HT1080 (cell line): ENCODE measurements around the gene GATA3. TPM values are rescaled to one million over a fixed set of nuclear protein-coding genes. Genes with fewer than 3 reads are reported as not detected.

ENCODE experiments used
- DNase-seq: peaks from one replicate; pipeline ENCODE4 v3.0.0-alpha.2; 2015; ENCODE audit warnings: low read depth
- total RNA-seq: library from RNA; depleted of rRNA; stranded (reverse); fragments of >200 nt; shearing (Covaris generic); gene quantifications from 2 replicates; pipeline ENCODE4 v1.2.3, GENCODE V29; 2014

Gene GATA3
- total RNA-seq, 1 experiment from 2014 or later, result 0.68 TPM

DNA sequence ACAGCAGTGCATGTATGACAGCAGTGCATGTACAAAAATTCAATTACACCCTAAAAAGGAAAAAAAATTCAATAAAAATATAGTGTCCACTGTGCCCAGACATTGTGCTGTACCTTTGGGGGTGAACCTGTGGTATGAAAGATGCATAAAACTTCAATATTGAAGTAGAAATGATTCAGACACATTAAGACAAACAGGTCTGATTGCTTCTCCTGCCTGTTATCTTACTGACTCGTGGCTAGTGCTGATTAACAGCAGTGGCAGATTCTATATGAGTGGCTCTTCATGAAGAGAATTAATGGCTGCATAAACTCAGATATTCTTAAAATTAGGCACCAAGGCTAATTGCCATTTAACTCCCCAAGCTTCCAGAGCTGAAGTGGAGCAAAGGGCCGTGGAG is 37.9 kb downstream of the GATA3 start:
- DNase-seq, result no peak

GRCh38 chr10:8095959-8096358 is 41.5 kb downstream of the GATA3 start:
- no peak for DNase-seq

DNA sequence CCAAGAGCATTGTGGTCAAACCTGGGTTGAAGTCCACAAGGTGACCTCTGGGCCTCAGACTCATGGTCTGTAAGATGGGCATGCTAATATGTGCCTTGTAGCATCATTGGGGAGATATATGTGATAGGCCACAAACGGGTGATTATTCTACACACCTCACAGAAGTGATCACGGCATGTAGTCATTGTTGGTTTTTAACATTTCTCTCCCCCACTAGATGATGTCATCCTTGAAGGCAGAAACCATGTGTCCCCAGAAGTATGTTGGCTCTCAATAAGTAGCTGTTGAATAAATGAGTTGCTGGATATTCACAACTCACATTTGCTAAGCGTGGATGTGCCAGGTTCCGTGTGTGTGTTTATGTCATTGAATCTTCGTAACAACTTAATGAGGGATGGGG is 42.4 kb downstream of the GATA3 start:
- no peak for DNase-seq

DNA sequence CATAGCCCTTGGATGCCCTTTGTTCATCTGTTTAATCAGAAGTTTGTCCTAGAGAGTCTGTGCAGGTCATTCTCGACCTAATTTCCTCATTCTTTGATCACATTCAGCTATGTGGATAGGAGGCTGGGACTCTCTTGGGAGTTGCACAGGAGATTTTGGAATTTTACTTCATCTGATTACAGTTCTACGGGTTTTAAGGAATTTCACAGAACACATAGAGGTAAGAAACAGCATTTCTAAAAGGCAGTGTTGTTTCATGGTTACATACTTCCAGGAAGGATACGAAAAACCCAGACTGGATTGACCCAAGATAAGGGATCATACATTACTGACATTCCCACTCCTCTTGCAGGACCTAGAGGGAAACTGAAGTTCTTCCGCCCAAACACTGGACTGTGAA is 45.9 kb downstream of the GATA3 start:
- DNase-seq, result no peak

DNA sequence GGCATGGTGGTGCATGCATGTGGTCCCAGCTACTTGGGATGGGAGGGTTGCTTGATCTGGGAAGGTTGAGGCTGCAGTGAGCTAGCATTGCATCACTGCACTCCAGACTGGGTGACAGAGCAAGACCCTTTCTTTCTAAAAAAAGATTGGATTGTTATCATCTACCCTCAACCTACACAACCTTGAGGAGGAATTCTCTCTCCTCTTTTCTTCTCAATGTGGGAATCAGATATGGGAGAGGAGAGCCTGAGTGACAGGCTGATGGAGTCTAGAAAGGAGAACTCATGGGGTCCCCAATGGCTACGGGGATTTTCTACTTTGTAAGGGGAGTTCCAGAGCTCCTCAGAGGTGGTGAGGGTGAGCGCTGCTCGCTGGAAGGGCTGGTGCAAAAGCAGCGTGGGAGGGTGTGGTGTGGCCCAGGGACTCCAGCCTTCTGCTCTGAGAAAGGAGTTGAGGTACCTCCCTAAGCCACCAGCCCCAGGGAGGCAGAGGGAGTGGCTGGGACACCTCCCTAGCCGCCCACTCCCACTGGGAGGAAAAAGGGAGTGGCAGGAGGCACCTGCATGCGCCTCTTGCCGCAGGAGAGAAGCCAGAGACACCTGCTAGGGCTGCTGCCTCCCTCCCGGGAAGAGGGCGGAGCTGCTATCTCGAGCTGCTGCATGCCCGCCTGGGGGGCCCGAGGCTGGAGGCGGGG is 48.4 kb downstream of the GATA3 start:
- no peak for DNase-seq

DNA sequence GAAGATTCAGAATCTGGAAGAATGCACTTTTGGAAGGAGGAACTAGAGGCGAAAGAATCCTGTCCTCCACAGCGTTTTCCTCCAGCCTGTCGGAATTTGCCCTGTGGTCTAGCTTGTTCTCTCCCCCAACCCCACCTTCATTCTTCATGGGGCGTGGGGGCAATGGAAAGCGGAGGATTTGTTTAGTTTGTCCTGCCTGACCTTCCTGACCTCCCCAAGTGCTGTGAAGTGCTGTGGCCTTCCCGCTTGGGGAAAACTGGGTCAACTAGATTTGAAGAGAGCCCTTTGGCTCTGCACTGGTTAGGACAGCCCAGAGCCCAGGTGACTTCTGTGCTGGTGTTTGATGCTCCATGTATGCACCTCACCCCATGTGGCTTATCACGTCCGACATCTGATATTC is 49.1 kb downstream of the GATA3 start:
- DNase-seq, result no peak

DNA sequence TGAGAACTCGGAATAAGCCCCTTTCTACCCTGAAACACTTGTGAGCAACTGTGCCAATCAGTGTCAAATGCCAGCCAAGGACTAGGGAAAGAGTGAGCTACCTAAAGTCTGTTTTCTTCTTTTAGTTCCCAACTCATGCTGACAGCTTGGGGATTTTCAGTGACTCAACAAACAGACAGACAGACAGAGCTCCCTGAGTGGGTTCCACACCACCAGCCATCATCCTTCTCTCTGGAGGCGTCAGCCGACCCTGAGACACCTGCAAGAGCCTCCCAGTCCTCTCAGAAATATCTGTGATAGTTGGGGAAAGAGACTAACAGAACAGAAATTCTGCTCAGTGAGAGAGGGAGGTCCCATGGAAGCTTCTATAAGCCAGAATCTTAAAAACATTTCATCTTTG is 49.5 kb downstream of the GATA3 start:
- no peak for DNase-seq

GRCh38 chr10:8104721-8105120 is 50.2 kb downstream of the GATA3 start:
- DNase-seq, result no peak

DNA sequence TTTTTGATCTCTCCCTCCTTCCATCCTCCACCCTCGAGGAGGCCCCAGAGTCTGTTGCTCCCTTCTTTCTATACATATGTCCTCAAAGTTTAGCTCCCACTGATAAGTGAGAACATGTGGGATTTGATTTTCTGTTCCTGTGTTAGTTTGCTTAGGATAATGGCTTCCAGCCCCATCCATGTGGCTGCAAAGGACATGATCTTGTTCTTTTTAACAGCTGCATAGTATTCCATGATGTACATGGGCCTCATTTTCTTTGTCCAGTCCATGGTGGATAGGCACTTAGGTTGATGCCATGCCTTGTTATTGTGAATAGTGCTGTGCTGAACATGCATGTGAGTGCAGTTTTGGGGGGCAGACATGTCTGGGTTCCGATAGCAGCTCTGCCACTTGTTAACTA is 51.4 kb downstream of the GATA3 start:
- DNase-seq, result no peak

GRCh38 chr10:8112230-8112905 is 57.9 kb downstream of the GATA3 start:
- DNase-seq, result no peak

DNA sequence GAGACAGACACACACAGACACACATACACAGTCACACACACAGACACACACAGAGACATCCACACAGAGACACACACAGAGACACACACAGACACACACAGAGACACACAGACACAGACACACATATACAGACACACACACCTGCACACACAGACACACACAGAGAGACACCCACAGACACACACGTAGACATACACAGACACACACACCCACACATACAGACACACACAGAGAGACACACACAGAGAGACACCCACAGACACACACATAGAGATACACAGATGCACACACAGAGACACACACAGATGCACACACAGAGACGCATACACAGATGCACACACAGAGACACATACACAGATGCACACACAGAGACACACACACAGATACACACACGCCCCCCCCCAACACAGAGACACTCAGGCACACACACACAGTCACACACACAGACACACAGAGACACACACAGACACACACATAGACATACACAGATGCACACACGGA is 58.5 kb downstream of the GATA3 start:
- no peak for DNase-seq

GRCh38 chr10:8113616-8114015 is 59.1 kb downstream of the GATA3 start:
- DNase-seq, result no peak

- DNase-seq, result no peak
Observed at GRCh38 chr10:8114741-8115617, 60.5 kb downstream of the GATA3 start.

DNA sequence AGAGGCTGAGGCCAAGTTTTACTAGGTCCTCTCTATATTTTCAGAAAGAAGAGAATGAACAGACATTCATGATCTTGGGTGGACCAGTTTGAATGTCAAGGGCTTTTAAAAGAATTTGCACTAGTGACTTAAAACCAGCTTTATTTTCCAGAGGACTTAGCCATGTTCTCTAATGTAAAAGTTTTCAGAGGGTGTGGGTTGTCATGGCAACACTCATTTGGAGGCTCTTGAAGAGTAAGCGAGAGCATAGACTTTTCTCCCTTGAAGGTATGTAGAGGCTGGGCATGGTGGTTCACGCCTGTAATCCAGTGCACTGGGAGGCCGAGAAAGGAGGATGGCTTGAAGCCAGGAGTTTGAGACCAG is 61.1 kb downstream of the GATA3 start:
- no peak for DNase-seq

DNA sequence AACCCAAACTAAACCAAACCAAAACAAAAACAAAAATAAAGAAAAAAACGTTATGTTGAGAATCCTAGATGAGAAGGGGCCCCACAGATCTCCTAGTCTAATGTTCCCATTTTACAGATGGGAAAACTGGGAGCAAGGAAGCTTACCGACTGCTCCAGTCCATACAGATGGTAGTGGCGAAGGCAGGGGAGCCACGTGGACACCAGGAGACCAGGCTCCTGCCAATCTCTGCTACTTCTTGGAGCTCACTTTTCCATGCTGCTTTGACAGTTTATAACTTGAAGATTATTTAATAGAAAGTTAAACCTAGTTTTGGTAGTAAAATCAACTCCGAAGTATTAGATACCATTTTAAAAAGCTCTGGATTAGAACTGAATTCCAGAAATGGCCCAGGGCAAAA is 62.0 kb downstream of the GATA3 start:
- DNase-seq, result no peak

GRCh38 chr10:8116926-8117493 is 62.5 kb downstream of the GATA3 start:
- no peak for DNase-seq

DNA sequence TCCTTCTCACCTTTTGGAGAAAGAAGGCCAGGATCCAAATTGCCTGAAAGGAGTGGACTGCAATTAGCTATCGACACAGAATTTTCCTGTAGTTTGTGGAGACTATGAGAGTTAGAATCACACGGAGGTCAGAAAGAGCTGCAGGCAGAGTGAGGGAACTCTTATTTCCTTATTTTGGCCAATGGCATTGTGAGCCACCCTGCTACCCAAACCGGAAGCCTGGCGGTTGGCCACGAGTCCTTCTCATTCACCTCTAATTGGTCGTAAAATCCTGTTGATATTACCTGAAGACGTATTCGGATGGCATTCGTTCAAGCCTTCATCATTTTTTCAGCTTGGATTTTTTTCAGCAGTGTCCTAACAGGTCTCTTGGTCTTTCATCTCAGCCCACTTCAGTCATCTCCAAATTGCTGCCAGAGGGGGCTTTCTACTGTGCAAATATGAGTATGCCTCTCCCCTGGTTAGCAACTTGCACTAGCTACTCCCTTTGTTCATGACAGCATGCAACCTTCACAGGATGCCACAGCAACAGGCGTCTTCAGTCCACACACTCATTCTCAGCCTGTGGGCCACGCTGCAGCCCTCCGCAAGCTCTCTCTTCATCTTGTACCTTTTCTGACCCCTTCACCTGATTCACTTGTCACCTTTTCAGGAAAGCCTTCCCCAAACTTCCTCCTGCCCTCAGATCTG is 66.9 kb downstream of the GATA3 start:
- DNase-seq, result no peak

DNA sequence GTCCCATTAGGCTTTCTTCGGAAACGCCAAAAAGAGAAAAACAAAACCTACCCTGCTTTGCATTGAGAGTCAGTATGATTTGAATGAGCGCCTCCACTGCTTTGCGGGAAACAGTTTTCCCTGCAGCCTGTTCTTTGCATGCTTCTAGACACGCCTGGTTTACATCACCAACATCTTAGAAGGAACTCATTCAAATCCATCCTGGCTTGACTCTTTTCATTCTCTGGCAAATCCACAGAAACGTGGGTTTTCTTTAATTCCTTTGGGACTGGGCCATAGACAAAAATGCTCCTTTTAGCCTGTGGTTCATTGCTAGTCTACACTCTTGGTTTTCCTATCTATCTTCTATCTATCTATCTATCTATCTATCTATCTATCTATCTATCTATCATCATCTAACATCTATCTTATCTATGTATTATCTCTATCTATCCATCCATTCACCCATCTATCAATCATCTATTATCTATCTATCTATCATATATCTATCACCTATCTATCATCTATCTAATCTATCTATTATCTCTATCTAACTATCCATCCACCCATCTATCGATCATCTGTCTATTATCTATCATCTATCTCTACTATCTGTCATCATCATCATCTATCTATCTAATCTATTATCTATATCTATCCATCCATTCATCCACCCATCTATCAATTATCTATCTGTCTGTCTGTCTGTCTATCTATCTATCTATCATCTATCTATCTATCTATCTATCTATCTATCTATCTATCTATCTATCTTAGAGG is 68.3 kb downstream of the GATA3 start:
- no peak for DNase-seq

GRCh38 chr10:8124436-8124835 is 69.9 kb downstream of the GATA3 start:
- no peak for DNase-seq
